Activated T-cell treated with anti-CD3 and anti-CD28 coated beads, Interleukin-2, amount 50 U/mL, for 48 hours (primary cell): ENCODE data around the gene MINDY4.

Experiments used
- DNase-seq, 2 experiments: peaks; one replicate each; pipeline ENCODE4 v3.0.0-alpha.2; 2020

The MINDY4 gene

GRCh38 chr7:30743371-30744074 lies 27.7 kb upstream of the MINDY4 start:
- no peak for DNase-seq

GRCh38 chr7:30744075-30744417 lies 27.2 kb upstream of the MINDY4 start:
- no peak for DNase-seq

GRCh38 chr7:30745261-30745941 lies 25.8 kb upstream of the MINDY4 start:
- no peak for DNase-seq

- no peak for DNase-seq
Observed at GRCh38 chr7:30750010-30750409, 21.2 kb upstream of the MINDY4 start.

GRCh38 chr7:30750683-30751650 lies 20.2 kb upstream of the MINDY4 start:
- DNase-seq = no peak

GRCh38 chr7:30751696-30752273 lies 19.4 kb upstream of the MINDY4 start, which contains the start of gene INMT:
TSS of gene INMT (plus strand) at chr7:30752135. CDS start at chr7:30752151, 16 bp downstream.
- no peak for DNase-seq

- DNase-seq = no peak
Observed at GRCh38 chr7:30752484-30752883, 18.7 kb upstream of the MINDY4 start.

GRCh38 chr7:30752979-30753378 lies 18.2 kb upstream of the MINDY4 start:
- no peak for DNase-seq

GRCh38 chr7:30754315-30754877 lies 16.8 kb upstream of the MINDY4 start:
- no peak for DNase-seq

GRCh38 chr7:30755384-30756154 lies 15.6 kb upstream of the MINDY4 start:
- DNase-seq = no peak

GRCh38 chr7:30757342-30757692 lies 13.9 kb upstream of the MINDY4 start:
- DNase-seq = no peak

- no peak for DNase-seq
Observed at GRCh38 chr7:30760514-30761213, 10.6 kb upstream of the MINDY4 start.

GRCh38 chr7:30761214-30762156 lies 9.7 kb upstream of the MINDY4 start:
- no peak for DNase-seq

GRCh38 chr7:30764030-30764975 lies 6.9 kb upstream of the MINDY4 start:
- DNase-seq = no peak

- DNase-seq = no peak
Observed at GRCh38 chr7:30765408-30765807, 5.8 kb upstream of the MINDY4 start.

GRCh38 chr7:30770845-30771173 lies 408 bp upstream of the MINDY4 start:
- DNase-seq = no peak

GRCh38 chr7:30771880-30772425 lies 736 bp downstream of the MINDY4 start:
- peak; percentile 26 to 39 for DNase-seq

- DNase-seq = no peak
Observed at GRCh38 chr7:30772984-30773383, 1.8 kb downstream of the MINDY4 start.

GRCh38 chr7:30775992-30776391 lies 4.8 kb downstream of the MINDY4 start:
- no peak for DNase-seq
